Measurements from ENCODE around the gene BLCAP. TPM values are rescaled to one million over a fixed set of nuclear protein-coding genes. Genes with fewer than 3 reads are reported as not detected.
"Not testable (repeated sequence)": the region's sequence is repeated elsewhere in the genome, so short reads cannot be mapped to it uniquely, and the experiment has no call there.

The BLCAP gene
- total and polyA plus RNA-seq, 2 donors (not counting 3 experiments of a cell fraction or from before 2014, with no cell fraction given): 90.3 to 196 TPM

- no peak for FAIRE-seq
Observed at GRCh38 chr20:37473249-37474000, 54.3 kb downstream of the BLCAP start.

GRCh38 chr20:37472435-37472834 lies 55.2 kb downstream of the BLCAP start:
- dilution Hi-C loops (cut with MboI; ENCODE audit: extremely low pct_ligation_motif_present, low sequenced_read_pairs); H4K20me1 ChIP-seq (replicated peaks; ENCODE audit: control insufficient read depth, extremely low read depth, insufficient read depth, low read length); H2AFZ ChIP-seq (ENCODE audit: low read depth, low read length); H3K4me3 ChIP-seq (replicated peaks in 1 of 3; ENCODE audit: insufficient read depth in 1 of 3, low read depth in 1 of 3, low read length in 3 of 3); BruUV-seq (replicated peaks); POLR2A ChIA-PET; H3K9ac ChIP-seq (replicated peaks; ENCODE audit: extremely low read depth, insufficient read depth, low read length); DNase-seq (ENCODE audit: low read depth, low spot score); FAIRE-seq; H3K27me3 ChIP-seq (ENCODE audit: control insufficient read depth in 2 of 2, insufficient read depth in 2 of 2, low read length in 2 of 2); intact Hi-C loops (cut with micrococcal nuclease); H3K9me1 ChIP-seq (replicated peaks; ENCODE audit: control insufficient read depth, extremely low read depth, insufficient read depth, low read length); H3K36me3 ChIP-seq (ENCODE audit: control insufficient read depth in 2 of 2, extremely low read depth in 1 of 2, insufficient read depth in 2 of 2, low read length in 2 of 2); H3K79me2 ChIP-seq (ENCODE audit: control insufficient read depth, insufficient read depth, low read length); H3K27ac ChIP-seq (ENCODE audit: insufficient read depth, low read depth, low read length); H3K4me1 ChIP-seq (ENCODE audit: control insufficient read depth, extremely low read depth, insufficient read depth, low read length); H3K4me2 ChIP-seq (ENCODE audit: insufficient read depth, low read length); H3K9me3 ChIP-seq (replicated peaks; ENCODE audit: control insufficient read depth, insufficient read depth, low read length): not testable (repeated sequence)
- CTCF ChIA-PET: interaction anchor here (0.9 to 1.2 kb wide), 2 partner anchors 12 to 23 kb away, joined by 3 to 4 read pairs; no protein-coding TSS in a partner anchor

More at GRCh38 chr20:37473249-37474000, 54.3 kb downstream of the BLCAP start:
- dilution Hi-C loops (cut with MboI; ENCODE audit: extremely low pct_ligation_motif_present, low sequenced_read_pairs): no loop called here
- DNase-seq (ENCODE audit: low read depth, low spot score): no peak
- intact Hi-C loops (cut with micrococcal nuclease): no loop called here
- Histone ChIP-seq H3K9me1 (replicated peaks; ENCODE audit: control insufficient read depth, extremely low read depth, insufficient read depth, low read length) (no peaks in the 10 kb centered on the region), H3K27ac (ENCODE audit: insufficient read depth, low read depth, low read length) (no peak overlapping the region), H3K4me2 (ENCODE audit: insufficient read depth, low read length) (no peak overlapping the region), H3K27me3 (ENCODE audit: control insufficient read depth in 2 of 2, insufficient read depth in 2 of 2, low read length in 2 of 2) (peaks cover 7 to 12% of the 10 kb centered on the region in 2 experiments), H3K79me2 (ENCODE audit: control insufficient read depth, insufficient read depth, low read length) (no peaks in the 10 kb centered on the region), H3K9me3 (replicated peaks; ENCODE audit: control insufficient read depth, insufficient read depth, low read length) (no peaks in the 10 kb centered on the region), H3K36me3 (ENCODE audit: control insufficient read depth in 2 of 2, extremely low read depth in 1 of 2, insufficient read depth in 2 of 2, low read length in 2 of 2) (no peaks in the 10 kb centered on the region), H2AFZ (ENCODE audit: low read depth, low read length) (no peak overlapping the region), H4K20me1 (replicated peaks; ENCODE audit: control insufficient read depth, extremely low read depth, insufficient read depth, low read length) (no peaks in the 10 kb centered on the region), H3K9ac (replicated peaks; ENCODE audit: extremely low read depth, insufficient read depth, low read length) (no peak overlapping the region), H3K4me3 (replicated peaks in 1 of 3; ENCODE audit: insufficient read depth in 1 of 3, low read depth in 1 of 3, low read length in 3 of 3) (no peak overlapping the region), H3K4me1 (ENCODE audit: control insufficient read depth, extremely low read depth, insufficient read depth, low read length) (no peaks in the 10 kb centered on the region)
- POLR2A ChIA-PET: no interaction called here
- CTCF ChIA-PET: no interaction called here
- TF ChIP-seq POLR2A (IDR thresholded peaks at IDR 0.05; ENCODE audit: low read depth, low read length): no peak
- no TSS peak for BruUV-seq (replicated peaks)
